Bone marrow (tissue), 2 donors: ENCODE data around the gene HPCAL1.

ENCODE experiments used
- DNase-seq, 2 donors: peaks; one replicate each; lab custom pipeline; 2025; lab: John Stamatoyannopoulos, UW

The HPCAL1 gene

DNA sequence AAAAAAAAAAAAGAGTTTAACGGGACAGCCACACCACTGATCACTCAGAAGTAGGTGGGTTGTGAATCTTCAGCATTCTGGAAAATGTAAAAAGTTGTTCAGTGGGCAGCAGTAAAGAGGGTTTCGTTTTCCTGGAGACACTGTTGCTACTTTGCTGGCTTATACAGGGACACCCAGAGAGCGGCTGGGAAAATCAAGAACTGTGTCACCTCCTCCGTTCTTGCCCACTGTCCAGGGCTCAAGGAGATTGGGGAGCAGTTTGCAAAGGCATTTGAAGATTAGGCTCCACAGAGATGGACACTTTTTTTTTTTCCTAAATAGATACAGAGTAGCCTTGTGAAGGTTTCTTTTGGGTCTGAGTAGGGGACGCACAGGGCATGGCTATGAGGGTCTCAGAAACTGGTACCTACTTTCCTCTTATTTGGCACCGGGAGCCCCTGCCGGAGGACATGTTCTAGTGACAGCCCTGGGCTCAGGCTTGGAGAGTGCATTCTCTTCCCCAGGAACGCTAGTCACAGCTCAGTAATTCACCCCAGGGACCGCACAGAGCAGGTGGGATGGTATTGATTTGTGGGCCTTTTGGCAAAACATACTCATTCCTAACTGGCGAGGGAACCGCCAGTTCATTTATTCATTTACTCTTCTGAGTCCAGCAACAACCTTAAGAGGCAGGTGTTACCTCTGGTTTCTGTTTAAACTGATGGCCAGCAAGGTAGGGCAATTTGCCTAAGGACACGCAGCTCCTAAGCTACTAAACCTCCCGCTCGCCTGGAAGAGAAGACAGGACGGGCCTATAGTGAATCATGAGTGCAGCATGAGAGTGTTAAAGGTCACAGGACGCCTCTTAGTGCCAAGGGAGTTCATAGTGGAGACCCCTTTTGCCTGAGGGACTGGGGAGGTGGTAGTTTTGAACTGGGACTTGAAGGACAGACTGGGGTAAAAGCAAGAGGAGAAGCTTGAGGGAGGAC is 53.1 kb downstream of the HPCAL1 start:
- no peak for DNase-seq

DNA sequence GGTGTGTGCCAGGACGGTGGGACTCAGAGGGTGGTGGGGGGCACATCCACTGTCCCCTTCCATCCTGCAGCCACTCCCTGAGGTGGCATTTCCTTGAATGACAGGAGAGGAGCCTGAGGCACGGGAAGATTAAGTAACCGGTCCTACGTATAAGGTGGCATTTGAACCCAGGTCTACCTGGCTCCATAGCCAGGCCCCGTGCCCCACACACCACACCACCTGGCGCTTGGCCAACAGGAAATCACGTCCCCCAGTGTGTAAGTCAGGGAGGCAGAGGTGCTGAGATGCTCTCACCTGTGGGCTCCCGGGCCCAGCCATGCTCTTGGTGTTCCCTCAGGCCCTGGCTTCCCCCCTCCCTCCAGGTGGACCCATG is 53.7 kb downstream of the HPCAL1 start:
- no peak for DNase-seq

DNA sequence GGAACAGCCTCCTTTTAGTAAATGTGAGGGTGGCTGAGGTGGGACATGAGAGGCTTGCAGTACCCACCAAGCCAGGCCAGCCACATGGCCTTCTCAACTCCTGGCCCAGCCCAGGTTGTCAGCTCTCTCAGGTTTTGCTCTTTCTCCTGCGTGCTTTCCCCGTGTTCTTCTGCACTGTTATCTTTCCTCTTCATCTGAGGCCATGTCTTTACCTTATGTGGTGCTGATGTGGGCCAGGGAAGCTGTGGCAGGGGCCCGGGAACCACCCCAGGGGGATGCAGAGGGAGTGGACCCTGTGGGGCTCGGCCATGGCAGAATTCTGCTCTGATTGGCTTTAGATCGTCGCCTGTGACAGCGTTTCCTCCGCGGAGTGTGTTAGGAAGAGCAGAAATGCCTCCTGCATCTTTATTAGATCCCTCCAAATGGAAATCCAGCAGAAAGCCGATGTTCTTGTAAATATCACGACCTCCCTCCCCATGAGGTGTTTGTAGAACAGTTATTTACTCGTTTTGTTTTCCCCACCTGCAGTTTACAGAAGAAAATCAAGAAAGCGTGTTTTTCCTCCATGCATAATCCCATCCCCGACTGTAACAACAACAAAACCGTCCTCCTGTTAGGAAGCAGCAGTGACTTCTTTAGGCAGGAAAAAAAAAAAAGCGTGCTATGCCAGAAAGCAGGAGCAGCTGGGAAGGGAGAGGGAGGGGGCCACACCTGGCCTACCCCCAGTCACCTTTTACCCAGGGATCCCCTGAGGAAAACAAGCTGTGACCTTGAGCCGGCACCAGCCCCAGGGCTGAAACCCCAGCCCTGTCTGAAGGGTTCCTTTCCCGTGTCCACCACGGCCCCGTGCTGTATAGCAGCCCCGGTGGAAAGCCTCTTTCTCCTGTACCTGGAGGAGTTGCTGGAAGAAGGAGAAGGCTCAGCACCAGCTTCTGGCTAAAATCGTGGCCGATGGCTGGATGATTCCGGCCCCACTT is 54.8 kb downstream of the HPCAL1 start:
- no peak for DNase-seq

DNA sequence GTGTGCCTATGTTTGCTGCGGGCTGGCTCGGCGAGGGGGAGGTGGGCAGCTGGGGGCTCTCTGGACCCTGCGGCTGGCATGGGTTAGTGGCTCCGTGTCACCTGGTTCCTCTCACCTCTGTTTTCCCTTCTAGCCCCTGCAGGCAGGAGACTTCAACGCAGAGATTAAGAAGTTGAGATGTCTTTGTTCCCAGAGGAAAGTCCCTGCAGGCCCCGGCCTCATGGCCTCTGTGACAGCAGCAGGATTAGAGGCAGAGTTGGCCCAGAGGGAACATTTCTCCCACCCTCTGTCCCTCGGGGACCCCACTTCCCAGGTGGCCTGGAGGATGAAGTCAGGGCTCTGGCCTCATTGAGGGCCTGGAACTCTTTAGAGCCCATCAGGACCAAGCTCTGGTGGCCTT is 56.5 kb downstream of the HPCAL1 start:
- DNase-seq, result no peak

DNA sequence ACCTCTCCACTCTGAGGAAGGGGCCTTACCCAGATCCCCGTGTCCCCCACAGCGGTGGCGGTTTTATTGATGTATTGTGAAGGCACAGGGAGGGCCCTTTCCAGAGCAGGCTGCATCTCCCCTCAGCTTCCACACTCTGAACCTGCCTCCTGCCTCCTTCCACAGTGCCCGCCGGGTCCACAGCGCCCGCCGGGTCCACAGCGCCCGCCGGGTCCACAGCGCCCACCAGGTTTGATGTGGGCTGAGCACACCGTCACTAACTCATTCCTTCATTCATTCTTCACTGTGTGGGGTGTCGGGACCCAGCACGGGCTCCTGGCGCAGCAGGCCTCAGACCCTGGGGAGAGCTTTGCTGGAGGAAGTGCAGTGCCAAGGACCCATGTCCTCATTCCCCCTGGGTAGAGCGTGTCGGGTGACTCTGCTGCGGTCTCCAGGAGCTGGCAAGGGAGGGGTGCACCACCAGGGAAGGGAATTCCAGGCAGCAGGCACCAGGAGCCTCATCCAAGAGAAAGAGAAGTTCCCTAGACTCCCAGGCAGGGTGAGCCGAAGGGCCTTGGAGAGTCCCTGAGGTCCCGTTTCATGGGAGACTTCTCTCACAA is 57.1 kb downstream of the HPCAL1 start:
- no peak for DNase-seq

DNA sequence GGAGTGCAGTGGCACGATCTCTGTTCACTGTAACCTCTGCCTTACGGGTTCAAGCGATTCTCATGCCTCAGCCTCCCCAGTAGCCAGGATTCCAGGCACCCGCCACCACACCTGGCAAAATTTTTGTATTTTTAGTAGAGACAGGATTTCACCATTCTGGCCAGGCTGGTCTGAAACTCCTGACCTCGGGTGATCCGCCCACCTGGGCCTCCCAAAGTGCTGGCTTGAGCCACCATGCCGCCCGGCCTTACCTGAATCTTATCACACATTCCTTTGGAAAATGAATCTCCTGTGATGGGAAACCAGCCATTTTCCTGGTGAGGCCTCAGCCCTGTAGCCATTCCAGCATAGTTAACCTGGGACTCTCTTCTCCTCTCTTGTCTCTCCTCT is 57.8 kb downstream of the HPCAL1 start:
- DNase-seq, result no peak

DNA sequence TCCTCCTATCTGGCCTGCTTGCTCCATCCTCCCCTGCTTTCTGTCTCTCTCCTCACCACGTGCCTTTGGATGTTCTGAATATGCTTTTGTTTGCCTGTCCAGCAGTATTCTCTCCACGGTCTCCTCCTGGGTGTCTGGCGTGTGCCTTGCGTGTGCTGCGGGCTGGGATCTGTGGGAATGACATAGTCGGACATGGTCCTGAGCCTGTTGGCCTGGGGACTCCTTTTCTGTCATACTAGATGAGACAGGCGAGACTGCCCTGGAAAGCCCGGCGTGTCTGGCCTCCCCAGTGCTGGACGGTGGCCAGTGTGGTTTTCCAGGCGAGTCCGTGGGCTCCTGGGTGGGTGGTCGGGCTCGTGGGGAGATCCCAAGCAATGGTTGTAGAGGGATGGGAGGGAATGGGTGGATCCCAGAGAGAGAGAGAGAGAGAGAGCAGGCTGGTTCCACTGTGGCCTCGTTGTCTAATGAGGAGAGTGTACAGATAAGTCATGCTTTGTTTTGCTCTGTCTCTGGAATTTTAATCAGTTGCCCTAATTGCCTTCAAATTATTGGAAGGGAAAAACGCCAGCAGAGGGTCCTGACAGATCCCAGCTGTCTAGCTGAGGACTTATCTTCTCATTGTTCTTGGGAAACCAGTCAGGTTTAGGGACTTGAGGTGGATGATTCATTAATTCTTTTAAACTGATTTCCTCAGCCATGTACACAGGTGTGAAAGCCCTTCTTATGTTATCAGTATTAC is 58.3 kb downstream of the HPCAL1 start:
- DNase-seq, result no peak

DNA sequence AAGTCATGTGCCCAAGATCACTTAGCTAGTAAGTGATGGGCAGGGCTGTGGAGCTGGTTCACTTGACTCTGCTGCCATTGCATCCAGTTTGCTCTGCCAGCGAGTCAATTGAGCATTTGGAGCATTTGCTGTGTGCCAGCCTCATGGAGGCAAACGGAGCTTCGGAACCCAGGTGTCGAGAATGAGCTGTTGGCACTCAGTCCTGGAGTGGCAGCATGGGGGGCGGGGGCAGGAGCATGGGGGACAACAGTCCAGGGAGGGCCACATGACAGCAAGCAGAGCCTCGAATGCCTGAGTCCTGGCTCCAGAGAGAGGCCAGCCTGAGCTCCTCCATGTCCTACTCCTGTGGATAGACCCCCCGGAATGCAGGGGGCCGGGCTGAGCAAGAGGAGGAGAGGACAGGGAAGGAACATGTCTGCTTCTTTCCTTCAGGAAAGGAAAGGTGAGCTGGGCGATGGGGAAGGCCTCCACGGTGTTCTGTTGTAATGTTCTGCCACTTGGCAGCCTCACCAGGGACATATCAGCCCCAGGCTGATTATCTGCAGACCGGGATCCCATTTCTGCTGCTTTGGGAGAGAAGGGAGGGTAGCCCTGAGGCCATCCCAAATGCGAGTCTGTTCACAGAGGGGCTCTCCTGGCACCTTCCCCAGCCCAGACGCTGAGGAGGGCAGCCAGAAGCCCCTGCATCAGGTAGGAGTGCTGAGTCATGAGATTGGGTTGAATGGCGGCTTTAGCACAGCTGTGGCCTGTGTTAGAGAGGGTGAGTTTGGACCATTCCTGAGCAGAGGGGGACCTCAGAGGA is 59.6 kb downstream of the HPCAL1 start:
- no peak for DNase-seq

DNA sequence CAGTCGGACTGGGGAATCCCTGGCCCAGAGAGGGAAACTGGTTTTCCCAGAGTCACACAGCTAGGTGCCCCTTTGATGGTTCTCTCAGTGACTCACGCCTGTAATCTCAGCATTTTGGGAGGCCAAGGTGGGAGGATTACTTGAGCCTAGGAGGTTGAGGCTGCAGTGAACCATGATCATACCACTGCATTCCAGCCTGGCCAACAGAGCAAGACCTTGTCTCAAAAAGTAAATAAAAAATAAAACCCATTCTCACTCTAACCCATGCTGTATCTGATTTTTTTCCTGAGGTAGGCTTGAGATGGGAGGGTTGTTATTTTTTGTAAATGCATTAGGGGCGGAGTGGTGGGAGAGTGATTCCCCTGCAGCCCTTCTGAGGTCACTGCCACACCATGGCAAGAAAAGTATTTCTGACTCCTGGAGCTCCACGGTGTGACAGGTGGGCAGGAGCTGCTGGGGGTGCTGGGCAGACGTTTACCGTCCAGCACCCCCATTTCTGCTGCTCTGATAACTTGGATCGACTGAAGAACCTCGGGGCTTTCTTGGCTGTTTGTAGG is 60.3 kb downstream of the HPCAL1 start:
- DNase-seq, result no peak

DNA sequence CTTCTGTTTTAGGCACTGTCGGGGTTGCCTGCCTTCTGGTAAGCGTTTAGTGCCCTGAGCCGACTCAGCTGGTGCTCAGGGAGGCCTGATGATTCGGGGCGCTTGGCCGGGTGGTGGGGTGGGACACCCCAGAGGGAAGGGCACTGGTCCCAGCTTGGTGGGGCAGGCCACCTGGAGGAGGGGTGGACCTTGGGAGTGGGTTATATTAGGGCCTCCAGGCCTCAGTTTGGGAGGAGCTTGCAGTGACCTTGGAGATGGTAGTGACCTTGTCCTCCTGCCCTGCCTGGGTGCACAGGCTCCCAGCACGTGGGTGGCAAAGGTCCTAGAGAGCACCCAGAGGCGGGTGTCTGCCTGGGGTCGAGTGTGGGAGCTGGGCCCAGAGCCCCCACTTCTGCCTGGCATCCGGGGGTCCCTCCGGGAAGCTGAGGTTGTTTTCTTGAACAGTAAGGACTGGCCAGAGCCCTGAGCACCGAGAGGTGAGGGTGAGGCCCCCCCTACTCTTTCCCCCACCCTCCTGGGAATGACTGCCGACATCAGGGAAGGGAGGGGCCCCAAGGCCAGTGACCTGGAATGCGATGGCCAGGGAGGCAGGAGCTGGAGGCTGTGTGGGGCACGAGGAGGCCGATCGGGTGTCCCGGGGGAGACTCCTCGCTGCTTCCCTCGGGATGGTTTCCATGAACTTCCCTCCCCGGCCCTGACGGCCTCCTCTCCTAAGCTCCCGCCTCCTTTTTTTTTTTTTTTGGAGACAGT is 61.3 kb downstream of the HPCAL1 start:
- DNase-seq, result no peak

DNA sequence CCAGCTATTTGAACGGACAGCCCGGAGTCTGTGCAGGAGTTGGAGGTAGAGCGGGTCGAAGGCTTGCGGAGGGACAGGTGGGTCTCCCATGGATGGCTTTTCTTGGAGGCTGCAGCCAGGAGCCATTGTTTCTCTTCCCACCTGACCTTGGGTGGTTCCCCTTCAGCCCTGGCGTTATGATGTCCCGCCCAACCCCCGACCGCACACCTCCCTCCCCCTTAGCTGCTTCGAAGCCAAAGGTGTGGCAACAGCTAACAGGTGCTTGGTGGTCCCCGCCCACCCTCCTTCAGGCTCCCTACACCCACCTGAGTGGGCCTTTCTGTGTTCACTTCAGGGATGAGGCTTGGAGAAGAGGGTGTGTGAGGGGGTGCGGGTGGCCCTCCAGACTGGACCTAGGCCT is 62.7 kb downstream of the HPCAL1 start:
- no peak for DNase-seq

DNA sequence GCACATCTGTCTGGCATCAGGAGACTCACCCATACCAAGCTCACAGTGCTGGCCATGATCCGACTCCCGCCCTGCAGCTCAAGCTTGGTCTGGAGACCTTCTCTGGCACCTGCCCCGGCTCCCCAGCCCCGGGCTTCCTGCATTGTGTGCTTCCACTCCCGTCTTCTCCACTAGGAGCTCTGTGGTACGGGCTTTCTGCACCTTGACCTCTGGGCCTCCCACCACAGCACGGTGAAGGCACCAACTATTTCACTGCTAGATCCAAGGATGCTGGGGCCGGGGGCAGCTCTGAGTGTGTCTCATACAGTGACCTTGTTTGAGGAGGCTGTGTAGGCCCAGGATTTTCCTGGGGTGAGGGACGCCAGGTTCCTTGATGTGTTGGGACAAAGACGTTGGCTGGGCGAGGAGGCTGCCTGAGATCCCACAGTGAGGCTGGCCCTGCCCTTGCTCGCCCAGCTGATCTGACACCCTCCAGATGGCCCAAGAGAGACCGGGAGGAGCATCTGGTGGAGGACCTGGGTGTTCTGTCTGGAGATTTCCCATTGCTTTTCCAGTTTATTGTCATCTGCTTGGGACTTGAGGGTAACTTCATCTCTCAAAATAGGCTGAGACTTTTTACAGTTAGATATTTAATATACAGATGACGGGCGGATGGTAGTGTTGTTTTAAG is 64.0 kb downstream of the HPCAL1 start:
- no peak for DNase-seq

DNA sequence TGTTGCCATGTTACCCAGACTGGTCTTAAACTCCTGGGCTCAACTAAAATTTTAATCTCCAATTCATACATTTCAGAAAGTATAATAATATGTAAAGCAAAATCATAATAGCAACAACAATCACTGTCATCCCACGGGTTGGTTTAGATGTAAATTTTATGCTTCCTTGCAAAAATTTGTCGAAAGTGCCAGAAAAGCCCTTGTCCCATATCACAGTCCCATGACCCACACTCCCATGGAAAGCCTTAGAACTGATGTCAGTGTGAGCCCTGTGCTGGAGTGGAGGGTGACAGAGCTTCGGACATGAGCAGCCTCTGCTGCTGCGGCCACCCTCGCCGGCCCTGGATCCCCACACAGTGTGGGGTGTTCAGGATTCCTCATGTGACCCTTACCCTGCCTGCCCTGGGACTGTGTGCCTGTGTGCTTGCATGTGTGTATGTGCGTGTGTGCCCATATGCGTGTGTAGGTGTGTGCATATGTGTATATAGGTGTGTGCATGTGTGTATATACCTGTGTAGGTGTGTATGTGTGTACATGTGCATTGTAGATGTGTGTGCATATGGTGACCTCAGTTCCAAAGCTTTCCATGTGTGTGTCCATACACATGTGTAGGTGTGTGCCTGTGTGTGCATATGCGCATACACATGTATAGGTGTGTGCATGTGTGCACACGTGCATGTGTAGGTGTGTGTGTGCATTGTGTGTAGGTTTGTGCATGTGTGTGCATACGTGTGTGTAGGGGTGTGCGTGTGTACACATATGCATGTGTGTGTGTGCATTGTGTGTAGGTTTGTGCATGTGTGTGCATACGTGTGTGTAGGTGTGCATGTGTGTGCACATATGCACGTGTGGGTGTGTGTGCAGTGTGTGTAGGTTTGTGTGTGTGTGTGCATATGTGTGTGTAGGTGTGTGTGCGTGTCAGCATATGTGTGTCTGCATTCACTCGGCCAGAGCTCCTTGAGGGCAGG is 65.1 kb downstream of the HPCAL1 start:
- no peak for DNase-seq

DNA sequence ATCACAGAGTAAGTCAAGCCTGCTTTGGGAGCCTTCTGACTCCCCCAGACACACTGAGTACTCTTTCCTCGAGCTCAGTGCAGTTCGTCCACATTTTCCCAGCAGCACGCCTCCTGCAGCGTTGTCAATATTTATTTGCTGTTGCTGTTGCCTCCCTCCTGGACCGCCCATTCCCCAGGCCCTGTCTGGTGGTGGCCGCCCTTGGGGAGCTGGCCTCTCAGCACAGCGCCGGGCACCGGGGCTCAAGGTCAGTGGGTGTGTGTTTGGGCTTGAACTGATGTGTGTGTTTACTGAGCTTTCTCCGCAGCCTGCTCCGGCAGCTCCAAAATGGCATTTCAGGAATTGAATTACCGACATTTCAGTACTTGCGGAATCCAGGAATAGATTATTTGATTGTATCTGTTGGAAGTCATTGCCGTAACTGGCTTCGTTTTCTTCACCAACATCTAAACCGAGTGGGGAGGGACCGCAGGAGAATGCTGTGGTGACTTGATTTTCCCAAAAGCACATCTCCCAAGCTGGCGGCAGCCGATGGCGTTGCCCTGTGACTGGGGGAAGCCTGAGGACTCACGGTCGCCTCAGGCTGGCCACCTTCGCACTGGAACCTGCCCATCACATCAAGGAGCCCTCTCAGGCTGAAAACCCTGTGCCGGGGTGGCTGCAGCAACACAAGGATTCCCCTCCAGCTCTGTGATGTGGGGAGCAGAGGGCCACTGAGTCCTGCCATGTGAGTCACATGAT is 66.0 kb downstream of the HPCAL1 start:
- DNase-seq, result no peak

DNA sequence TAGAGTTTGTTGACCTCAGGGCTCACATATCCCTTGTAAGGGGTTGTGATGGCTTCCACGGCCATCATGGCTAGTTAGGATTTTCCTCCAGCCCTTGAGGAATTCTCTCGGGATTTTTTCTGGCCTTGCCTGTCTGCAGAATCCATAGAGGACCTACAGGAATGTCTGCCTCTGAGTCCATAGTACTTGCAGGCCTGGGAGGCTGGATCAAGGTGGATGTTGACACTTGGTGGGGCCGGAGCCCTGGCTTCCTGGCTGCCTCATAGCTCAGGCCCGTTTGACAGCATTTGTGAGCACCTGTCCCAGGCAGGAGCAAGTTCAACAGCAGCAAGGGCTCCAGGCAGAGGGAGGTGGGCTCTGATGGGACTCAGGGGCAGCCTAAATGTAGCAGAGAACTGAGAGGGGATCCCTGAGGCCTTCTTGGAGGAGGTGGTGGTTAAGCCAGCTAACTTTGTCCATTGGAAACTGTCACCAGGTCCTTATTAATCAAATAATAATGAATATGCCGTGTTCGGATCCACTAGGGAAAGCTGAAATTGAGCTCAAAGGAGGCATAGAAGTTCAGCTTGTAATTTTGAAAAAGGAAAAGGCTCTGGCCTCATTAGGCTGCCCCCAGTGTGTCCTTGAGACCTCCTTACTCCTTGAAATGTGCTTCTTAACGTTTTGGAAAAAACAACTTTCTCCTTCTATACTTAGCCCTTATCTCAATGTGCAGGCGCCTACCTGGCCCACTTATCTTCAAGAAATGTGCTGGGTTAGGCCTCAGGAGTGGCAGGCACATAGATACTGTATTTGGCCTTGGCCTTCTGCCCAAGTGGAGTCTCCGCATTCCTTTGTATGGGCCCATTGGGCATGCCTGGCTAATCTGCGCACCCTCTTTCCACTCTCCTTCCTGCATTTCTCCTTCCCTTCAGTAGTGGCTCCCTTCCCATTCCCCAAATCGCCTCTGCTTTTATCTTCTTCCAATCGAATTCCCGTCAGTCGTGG is 66.9 kb downstream of the HPCAL1 start:
- DNase-seq, result no peak

DNA sequence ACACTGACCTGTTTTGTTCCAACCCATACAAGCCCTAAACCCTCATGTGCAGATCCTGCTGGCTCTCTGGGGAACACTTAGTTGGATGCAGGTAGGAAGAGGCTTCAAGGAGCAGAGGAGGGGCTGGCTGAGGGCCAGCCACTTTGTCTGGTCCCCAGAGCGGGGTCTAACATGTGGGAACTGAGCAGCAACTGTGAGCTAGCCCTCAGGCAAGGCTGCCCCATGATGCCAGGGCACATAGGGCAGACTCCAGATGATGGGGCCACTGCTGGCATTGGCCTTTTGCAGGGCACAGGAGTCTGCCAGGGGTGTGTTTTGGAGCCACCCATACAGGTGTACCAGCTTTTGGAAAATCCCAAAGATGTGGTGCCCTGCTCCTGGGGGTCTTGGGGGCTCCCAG is 67.7 kb downstream of the HPCAL1 start:
- no peak for DNase-seq
